ENCODE data around the gene DPY19L3. TPM values are rescaled to one million over a fixed set of nuclear protein-coding genes. Genes with fewer than 3 reads are reported as not detected.

The DPY19L3 gene
- total RNA-seq, 2 donors from 2014 or later: 3.7 to 14.6 TPM

GRCh38 chr19:32464279-32464678 lies 58.7 kb downstream of the DPY19L3 start:
- Histone ChIP-seq H3K27ac (no peak overlapping the region), H3K9me3 (no peaks in the 10 kb centered on the region), H3K4me3 (no peak overlapping the region), H3K27me3 (no peaks in the 10 kb centered on the region), H3K4me1 (no peaks in the 10 kb centered on the region), H3K36me3 (no peaks in the 10 kb centered on the region)
- no peak for DNase-seq (ENCODE audit: low spot score)
- peak in 1 of 2 donors; percentile 44 for TF ChIP-seq CTCF (IDR thresholded peaks at IDR 0.05)

GRCh38 chr19:32465176-32465575 lies 59.6 kb downstream of the DPY19L3 start:
- Histone ChIP-seq H3K27me3 (no peaks in the 10 kb centered on the region), H3K4me3 (no peak overlapping the region), H3K9me3 (no peaks in the 10 kb centered on the region), H3K4me1 (no peaks in the 10 kb centered on the region), H3K27ac (no peak overlapping the region), H3K36me3 (no peaks in the 10 kb centered on the region)
- no peak for TF ChIP-seq CTCF (IDR thresholded peaks at IDR 0.05)
- no peak for DNase-seq (ENCODE audit: low spot score)

GRCh38 chr19:32469795-32470194 lies 64.2 kb downstream of the DPY19L3 start:
- Histone ChIP-seq H3K27me3 (no peaks in the 10 kb centered on the region), H3K9me3 (no peaks in the 10 kb centered on the region), H3K4me1 (no peaks in the 10 kb centered on the region), H3K4me3 (no peak overlapping the region), H3K36me3 (peaks cover 3% of the 10 kb centered on the region), H3K27ac (no peak overlapping the region)
- TF ChIP-seq CTCF (IDR thresholded peaks at IDR 0.05): no peak
- no peak for DNase-seq (ENCODE audit: low spot score)

GRCh38 chr19:32471095-32471494 lies 65.5 kb downstream of the DPY19L3 start:
- peaks cover 3% of the 10 kb centered on the region for H3K36me3 ChIP-seq
- no peak overlapping the region for H3K27ac ChIP-seq
- no peak for TF ChIP-seq CTCF (IDR thresholded peaks at IDR 0.05)
- H3K4me3 ChIP-seq: no peak overlapping the region
- DNase-seq (ENCODE audit: low spot score): no peak
- H3K9me3 ChIP-seq: no peaks in the 10 kb centered on the region
- H3K4me1 ChIP-seq: no peaks in the 10 kb centered on the region
- H3K27me3 ChIP-seq: no peaks in the 10 kb centered on the region

GRCh38 chr19:32471811-32472210 lies 66.2 kb downstream of the DPY19L3 start:
- H3K36me3 ChIP-seq: peaks cover 3% of the 10 kb centered on the region
- no peak overlapping the region for H3K4me3 ChIP-seq
- TF ChIP-seq CTCF (IDR thresholded peaks at IDR 0.05): no peak
- DNase-seq (ENCODE audit: low spot score): no peak
- no peaks in the 10 kb centered on the region for H3K4me1 ChIP-seq
- H3K9me3 ChIP-seq: no peaks in the 10 kb centered on the region
- no peak overlapping the region for H3K27ac ChIP-seq
- H3K27me3 ChIP-seq: no peaks in the 10 kb centered on the region

Data from right atrium auricular region (tissue), 2 donors.